GM18498 (cell line): ENCODE data around the gene CAPZB.

Experiments used
- ATAC-seq: cut with Tn5 transposase; IDR thresholded peaks from one replicate; pipeline ENCODE4 v1.9.1; 2021; ENCODE audit warnings: mild to moderate bottlenecking, moderate library complexity; ENCODE audit not compliant: unreplicated experiment

CAPZB gene

DNA sequence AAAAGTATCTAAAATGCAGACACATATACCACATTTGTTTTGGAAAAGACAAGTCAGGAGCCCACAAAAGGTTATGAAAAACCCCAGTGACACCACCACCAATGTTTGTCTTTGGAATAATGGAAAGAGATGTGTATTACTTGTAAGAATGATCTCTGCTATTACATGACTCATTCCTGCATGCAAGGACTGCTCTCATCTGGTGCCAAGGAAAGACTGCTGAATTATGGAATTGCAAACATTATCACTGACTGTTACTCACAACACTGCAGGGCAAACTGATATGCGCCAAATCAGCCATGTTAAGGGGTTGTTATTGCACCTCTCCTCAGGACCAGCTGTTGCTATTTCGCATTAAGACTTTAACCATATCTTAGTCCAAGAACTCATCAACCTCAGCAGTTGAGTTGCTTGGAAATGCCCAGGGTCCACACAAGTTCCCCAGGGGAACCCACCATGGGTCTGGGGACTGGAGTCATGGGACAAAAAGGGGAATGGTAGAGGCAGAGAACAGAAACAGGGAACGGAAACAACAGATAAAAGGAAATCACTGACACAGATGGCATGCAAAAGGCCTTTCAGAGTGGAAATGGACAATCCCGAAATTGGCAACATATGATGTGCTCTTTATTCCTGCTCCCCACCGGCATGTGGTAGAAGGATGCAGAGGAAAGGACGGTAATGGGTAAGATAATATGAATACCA is 34.4 kb downstream of the CAPZB start:
- ATAC-seq: no peak

DNA sequence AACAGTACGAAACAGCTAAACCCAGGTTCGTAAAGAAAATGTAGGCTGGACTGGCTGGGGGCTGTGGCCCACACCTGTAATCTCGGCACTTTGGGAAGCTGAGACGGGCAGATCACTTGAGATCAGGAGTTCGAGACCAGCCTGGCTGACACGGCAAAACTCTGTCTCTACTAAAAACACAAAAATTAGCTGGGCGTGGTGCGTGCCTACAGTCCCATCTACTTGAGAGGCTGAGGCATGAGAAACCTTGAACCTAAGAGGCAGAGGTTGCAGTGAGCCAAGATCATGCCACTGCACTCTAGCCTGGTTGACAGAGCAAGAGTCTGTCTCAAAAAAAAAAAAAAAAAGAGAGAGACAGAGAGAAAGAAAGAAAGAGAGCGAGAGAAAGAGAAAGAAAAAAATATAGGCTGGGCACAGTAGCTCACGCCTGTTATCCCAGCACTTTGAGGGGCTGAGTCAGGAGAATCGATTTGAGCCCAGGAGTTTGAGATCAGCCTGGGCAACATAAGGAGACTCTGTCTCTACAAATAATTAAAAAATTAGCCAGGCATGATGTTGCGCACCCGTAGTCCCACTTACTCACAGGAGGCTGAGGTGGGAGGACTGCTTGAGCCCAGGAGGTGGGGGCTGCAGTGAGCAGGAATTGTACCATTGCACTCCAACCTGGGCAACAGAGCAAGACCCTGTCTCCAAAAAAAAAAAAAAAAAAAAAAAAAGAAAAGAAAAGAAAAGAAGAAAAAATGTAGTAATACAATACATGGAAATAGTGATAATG is 35.7 kb downstream of the CAPZB start:
- ATAC-seq: no peak

DNA sequence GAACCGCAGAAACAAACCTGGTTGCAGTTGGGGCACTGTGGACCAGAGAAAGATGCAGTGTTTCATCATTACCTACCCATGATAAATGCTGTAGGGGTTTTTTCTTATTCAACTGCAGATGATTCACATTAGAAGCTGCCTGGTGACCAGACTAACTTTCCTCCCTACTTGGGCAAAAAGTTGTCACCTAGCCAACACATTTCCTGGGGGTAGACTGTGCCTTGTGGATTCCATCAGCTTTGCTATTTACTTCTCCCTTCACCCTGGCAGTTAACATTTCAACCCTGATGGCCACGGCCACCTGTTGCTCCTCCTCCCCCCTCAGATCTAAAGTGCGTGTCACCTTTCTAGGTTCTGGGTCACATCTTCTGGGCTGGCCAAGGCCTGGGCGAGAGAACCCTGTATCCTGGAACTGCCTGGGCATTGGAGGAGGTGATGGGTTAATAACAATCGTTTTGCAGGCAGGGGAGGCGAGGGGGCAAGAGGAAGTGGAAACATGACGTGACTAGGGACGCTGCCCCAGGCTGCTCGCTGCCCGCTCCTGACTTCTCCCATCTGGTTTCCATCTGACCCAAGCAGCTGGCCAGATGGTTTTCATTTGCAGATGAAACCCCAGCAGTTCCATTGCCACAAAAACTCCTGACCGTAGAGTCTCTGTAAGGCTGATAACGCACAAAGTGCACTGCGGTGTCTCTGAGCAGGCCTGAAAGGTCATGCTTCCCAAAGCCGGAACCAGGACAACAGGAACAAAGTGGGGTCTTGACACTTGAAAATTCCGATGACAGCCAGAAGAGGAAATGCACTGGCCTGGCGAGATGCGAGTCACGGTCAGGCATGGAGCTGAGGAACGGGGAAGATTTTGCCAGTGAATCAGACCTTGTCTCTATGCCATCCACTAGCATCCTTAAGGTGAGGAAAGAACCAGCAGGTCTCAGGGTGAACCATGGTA is 36.6 kb downstream of the CAPZB start:
- ATAC-seq: no peak

DNA sequence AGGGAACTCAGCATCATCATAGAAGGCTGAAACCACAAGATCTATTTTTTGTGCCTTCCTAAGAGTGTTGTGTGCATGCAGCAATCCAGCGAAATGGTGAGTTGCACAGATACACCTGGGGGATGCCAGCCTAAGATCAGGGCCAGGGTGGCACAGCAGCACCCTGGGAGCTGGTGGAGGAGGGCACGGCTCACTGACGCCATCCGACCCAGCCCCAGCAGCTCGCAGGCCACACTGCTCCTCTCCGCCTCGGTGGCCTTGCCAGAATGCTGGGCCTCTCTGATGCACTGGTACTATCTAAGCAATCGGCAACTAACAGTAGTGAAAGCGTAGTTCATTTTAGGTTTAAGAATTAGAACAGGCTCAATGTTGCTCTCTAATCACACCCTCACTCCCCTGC is 37.8 kb downstream of the CAPZB start:
- no peak for ATAC-seq

DNA sequence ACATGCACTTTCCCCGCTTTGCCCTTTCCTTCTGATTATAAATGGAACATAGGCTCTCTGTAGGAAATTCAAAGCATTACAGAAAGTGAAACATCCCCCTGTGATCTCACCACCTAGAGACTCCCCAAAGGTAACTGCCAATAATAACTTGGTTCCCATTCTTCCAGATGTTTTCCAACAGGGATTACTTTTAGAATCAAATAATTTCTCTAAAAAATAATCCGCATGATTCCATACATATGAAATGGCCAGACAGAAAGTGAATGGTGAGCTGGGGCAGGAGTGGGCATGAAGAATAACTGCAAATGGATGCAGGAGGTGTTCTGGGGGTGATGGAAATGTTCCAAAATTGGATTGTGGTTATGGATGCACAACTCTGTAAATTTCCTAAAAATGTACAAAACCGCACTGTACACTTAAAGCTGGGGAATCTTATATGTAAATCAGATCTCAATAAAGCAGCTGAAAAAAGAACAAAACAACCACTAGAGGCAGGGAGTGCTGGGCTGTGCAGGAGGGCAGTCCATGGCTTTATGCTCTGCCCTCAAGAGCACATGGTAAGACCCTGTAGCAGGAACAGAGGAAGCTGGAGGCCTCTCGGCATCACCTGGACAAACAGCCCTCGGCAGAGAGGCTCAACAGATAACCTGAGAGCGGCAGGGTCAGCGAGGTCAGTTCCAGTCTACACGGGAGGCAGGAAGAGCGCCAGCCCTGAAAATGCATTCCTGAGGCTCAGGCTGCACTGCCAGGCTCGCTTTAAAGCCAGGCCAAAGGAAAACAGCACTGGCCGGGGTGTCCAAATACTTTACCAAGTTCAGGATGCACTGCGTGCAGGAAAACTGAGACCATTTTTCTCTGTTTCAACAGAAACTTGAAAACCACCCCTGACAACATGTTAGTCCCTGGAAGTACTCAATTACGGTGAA is 39.7 kb downstream of the CAPZB start:
- ATAC-seq: no peak

DNA sequence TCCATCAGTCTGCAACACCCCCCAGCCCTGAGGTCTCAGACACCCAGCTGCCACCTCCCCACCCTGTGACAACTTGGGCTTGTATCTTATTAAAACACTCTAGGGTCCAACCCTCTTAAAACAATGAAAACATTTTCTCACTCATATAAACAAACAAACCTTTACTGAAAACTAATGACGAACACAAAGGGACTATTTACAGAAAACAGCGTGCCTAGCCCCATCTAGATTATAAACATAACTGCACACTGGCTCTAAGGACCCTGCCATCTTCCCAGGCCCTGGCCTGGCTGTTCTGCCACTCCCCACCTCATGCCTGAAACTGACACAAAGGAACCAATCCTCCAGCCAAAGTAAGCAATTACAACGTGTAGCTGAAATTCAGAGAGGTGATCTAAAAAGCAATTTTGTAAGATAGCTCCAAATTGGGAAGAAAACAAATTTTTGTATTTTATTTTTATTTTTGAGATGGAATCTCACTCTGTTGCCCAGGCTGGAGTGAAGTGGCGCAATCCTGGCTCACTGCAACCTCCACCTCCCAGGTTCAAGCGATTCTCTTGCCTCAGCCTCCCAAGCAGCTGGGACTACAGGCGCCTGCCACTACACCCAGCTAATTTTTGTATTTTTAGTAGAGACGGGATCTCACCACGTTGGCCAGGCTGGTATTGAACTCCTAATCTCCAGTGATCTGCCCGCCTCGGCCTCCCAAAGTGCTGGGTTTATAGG is 40.9 kb downstream of the CAPZB start:
- no peak for ATAC-seq

DNA sequence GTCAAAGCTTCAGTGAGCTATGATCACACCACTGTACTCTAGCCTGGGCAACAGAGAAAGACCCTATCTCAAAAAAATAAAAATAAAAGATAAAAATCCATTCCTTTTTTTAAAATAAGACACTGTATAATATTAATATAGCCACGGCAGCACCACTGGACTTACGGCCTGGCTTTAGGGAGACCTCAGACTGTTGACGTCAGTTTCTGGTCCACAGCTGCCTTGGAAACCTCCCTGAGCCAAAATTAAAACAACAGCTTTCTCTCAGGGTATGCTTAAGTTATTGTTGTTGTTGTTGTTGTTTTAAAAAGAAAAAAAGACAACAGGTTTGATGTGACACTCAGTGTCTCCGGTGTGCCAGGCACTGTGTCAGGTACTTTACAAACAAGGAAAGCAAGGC is 42.0 kb downstream of the CAPZB start:
- no peak for ATAC-seq

DNA sequence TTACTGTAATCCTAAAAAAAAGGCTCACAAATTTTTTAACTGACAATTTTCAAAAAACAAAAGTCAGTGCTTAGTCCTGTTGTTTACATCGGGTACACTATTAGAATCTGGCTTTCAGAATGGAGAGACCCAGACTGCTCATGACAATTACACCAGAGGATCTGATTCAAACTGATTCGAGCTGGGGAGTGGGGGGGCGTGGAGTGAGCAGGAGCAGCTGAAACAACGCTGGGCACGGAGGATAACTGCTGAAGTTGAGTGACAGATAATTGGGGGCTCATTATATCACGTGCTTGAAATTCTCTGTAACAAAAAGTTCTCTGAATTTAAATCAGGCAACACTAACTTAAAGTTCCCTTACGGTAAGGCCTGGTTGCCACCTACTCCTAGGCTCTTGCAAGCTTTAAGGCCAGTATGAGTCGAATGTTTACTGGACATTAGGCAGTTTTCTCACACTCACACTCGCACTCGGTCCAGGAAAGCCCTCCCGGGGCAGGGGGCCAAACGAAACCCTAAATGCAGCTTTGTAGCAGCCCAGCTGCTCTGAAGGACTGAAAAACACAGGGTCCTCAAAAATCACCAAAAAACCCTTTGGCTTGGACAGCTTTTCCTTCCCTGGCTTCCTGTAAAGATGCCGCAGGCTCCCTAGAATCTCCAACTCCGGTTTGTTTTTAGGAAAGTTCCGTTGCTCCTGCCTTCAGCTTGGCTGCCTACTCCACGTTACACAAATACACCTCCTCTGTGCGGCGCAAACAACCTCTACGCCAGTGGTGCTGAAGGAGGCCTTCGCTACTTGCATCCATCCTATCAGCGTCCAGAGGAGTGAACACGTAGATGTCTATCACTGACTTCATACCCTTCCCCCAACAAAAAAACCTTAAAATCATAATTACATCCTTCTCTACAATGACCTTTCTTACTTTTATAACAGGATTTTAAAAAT is 42.9 kb downstream of the CAPZB start:
- ATAC-seq: no peak

DNA sequence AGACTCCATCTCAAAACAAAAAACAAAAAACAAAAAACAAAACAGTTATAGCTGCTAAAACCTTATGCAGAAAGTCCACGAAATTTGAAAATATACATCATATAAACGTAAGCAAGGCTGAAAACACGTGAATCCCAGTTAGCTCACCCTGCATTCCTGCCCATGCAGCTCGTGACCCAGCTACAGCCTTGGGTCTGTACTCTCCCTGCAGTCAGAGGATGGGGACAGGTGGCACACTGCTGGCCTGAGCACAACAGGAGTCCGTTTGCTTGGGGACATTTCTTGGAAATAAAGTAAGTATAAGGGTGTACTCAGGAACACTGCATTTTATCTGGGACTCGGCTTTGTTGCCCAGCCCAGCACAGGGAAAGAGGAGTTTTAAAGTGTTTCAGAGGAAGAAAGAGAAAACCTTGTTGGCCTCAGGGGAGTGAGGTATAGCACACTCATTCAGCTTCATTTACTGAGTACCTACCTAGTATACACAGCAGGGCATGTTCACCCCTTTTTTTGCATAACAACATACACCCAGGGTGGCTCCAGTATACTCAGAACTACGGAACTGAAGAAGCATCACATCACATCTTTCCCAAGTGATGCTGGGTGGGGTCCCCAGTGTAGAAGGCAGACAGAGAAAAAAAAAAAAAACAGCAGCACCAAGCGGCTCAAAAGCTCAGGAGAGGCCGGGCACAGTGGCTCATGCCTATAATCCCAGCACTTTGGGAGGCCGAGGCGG is 44.1 kb downstream of the CAPZB start:
- ATAC-seq: no peak

DNA sequence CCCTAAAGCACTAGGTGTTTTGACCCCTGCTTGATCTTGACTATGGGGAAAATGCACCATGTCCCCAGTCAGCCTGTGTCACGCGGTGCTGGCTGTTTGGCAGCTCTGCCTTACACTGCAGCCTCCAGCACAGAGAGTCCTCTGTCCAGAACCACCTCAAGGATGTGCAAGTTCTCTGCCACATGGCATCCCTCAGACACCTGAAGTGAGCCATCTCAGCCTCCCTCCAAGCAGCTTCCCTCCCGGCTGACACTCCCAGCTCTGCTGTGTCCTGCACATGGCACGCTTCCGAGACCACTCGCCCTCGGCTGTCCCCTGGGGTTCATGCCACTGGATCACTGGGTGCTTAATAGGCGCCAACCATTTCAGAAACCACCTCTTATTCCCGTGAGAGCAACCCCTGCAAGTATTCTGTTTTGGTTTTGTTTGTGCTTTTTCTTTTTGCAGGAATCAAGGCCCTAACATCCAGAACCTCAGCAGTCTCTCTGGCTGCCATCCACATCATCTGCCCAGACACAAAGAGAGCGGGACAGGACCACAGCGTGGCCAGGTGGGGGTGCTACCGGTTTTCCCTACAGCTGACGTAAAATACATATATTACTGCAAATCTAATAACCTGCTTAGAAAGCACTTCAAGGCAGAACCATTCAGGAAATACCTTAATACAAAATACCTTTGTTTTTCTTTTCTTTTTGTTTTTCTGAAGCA is 45.7 kb downstream of the CAPZB start:
- ATAC-seq: no peak

DNA sequence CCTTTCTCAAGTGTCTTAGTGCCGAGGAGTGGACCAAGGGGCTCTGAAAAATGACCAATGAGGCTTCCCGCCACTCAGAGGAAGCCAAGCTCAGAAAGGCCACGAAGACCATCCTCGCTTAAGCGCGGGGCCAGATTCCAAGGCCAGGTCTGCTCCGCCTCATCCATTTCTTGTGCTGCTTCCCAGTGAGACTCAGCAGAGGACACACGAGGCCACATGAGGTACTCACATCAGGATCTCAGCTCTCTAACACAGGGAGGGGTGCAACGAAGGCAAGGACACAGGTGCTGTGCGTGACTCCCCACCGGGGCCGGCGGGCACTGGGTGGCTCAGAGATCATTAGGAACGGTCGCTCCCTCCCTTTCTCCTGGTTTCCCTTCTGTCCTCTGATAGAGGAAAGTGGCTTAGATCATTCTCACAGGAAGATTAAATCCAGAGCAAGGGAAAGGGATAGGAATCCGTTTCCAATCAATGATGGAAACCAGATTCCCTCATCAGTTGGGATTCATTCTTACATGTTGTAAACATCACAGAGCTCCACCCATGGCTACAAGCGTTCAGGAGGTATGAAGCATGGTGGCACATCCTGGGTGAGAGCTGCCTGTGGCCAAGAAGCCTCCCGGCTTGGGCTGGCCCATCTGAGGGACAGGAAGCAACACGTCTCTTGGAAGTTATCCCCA is 46.7 kb downstream of the CAPZB start:
- no peak for ATAC-seq

DNA sequence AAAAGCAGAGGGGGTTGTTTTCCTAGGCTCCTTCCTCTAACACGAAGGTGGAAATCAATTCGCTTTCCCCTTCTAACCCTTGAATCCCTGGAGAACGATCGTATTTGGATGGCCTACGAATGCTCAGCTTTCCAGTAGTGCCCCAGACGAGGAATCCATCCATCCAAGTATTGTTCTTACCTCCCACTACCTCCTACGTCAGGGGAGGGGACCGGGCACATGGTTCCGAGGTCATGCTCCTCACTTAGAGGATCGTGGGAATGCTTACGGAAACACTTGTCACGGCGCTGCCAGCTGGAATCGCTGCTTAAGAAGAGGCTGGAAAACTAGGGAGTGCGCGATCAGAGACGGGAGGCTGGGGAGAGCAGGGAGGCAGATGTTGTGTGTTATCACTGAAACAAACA is 47.4 kb downstream of the CAPZB start:
- ATAC-seq: no peak

DNA sequence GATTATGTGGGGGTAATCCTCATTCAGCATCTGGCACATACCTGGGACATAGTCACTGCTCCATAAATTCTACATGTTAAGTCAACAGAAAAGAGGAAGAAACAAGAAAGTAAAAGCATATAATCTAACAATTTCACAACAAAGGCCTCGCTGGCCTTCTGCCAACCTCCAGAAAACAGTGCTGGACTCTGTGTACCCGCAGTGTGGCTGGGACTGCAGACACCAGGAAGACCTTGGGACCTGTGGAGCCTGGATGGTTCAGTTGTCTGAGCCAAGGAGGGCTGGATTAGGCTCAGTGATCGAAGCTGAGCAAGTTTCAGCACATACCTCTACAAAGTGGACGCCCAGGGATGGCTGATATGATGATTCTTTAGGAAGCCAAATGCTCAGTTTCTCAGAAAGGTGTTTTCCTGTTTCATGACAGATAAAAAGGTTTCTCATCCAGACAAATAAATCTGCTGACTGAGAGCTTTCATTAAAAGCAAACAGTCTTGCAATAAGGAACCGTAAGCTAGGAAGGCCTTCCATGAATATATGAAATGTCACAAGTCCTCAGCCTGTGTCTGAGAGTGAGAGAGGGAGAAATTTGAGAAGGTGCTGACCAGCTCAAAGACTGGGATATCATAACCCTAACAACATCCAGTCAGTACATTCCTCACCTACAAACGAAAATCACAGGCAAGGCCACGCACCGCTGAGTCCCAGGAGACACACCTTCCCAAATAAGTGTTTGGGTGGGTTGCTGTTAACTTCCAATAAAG is 48.4 kb downstream of the CAPZB start:
- ATAC-seq: no peak

DNA sequence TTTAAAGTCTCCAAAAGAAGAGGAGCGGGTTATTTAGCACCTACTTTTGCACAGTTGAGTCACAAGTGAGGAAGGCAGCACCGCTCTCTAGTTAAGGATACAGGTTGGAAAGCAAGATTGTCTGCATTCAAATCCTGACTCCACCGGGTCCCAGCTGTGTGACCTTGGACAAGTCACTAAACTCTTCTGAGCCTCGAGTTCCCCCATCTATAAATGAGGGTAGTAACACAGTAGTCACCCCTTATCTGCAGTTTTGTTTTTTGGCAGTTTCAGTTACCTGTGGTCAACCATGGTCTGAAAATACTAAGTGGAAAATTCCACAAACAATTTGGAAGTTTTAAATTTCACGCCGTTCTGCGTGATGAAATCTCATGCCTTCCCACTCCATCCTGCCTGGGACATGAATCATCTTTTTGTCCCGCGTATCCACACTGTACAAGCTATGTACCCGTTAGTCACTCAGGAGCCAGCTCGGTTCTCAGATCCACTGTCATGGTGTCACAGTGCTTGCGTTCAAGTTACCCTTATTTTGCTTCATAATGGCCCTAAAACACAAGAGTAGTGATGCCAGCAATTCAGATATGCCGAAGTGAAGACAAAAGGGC is 49.4 kb downstream of the CAPZB start:
- no peak for ATAC-seq

DNA sequence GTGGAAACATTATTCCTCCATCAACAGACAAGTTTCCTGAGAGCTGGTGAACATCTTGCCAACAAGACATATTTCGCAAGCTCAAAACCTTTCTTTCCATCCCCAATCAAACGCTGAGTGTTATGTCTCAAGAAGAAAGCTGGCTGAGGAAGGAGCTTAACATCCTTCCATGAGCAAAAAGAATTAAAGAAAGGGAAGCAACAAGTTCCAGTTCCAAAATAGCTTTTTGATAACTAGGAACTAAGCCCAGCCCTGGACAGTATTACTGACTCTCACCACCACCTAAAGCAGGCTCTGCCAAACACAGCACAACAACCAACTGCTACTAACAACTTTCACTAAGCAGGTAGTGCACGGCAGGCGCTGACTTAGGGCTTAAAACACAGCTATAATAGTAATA is 50.2 kb downstream of the CAPZB start:
- ATAC-seq: no peak

DNA sequence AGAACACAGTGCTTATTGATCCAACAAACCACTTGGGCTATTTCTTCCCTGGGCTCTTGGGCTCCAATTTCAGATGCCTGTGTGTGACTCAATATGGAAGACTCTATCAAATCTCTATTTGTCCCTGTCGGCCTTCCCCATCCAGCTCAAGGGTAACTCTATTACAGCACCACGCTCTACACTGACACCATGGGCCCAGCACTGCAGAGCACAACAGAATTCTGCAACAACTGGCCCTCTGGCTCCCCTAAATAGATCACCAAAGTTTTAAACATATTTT is 51.7 kb downstream of the CAPZB start:
- no peak for ATAC-seq
